Panc1 (cell line): ENCODE results near the gene CACNA1D.
A peak's percentile ranks its signal among the peaks of the same experiment; 100 is the strongest.

Source experiments
- CTCF ChIP-seq: fragments of 450-650 bp; IDR thresholded peaks from 2 replicates; pipeline ENCODE4 v1.5.1; 2017; ENCODE audit warnings: mild to moderate bottlenecking
- POLR2AphosphoS5 ChIP-seq: IDR thresholded peaks from 2 replicates; pipeline ENCODE4 v1.6.1; 2012; ENCODE audit warnings: mild to moderate bottlenecking, low read depth, low read length, moderate library complexity
- REST ChIP-seq, 2 experiments: IDR thresholded peaks; 2 replicates each; pipeline ENCODE4 v1.6.1; 2011 to 2012; ENCODE audit warnings: low read depth in 2 of 2, control low read depth in 1 of 2, low read length in 1 of 2, mild to moderate bottlenecking in 1 of 2, moderate library complexity in 1 of 2; ENCODE audit not compliant: insufficient read depth in 1 of 2
- SIN3A ChIP-seq: IDR thresholded peaks from 2 replicates; pipeline ENCODE4 v1.6.1; 2012; ENCODE audit warnings: low read depth, mild to moderate bottlenecking, low read length, moderate library complexity, borderline replicate concordance; ENCODE audit not compliant: insufficient read depth

GRCh38 chr3:53709860-53710674 is 215.7 kb downstream of the CACNA1D start:
- TF ChIP-seq CTCF (peak; percentile 82), SIN3A (no peak), REST (IDR thresholded peaks at IDR 0.05; ENCODE audit: insufficient read depth in 1 of 2, low read depth in 2 of 2, low read length in 1 of 2) (no peak), POLR2AphosphoS5 (no peak)
